Astrocyte (in vitro differentiated cells and primary cell): ENCODE data around the gene MORN1. TPM values are rescaled to one million over a fixed set of nuclear protein-coding genes. Genes with fewer than 3 reads are reported as not detected.

ENCODE experiments used
- DNase-seq: peaks from one replicate; pipeline ENCODE4 v3.0.0-alpha.2; 2010; ENCODE audit warnings: low read depth
- FAIRE-seq: peaks from 2 replicates; lab custom pipeline; 2011; peaks lifted over from hg19 to GRCh38; lab: Jason Lieb, UNC
- H2AFZ ChIP-seq: 2 replicates; pipeline ENCODE4 v1.6.0; 2012; ENCODE audit warnings: low read depth, low read length, inconsistent platforms
- H3K27ac ChIP-seq: 2 replicates; pipeline ENCODE4 v1.5.1; 2011; ENCODE audit warnings: low read depth, low read length, inconsistent platforms
- H3K27me3 ChIP-seq: 2 replicates; pipeline ENCODE4 v1.6.0; 2011; ENCODE audit warnings: low read length, inconsistent platforms; ENCODE audit not compliant: insufficient read depth
- H3K36me3 ChIP-seq: 2 replicates; pipeline ENCODE4 v1.5.1; 2011; ENCODE audit warnings: low read length, inconsistent platforms; ENCODE audit not compliant: insufficient read depth
- H3K4me1 ChIP-seq: 2 replicates; pipeline ENCODE4 v1.5.1; 2011; ENCODE audit warnings: low read length, inconsistent platforms; ENCODE audit not compliant: insufficient read depth
- H3K4me2 ChIP-seq: 2 replicates; pipeline ENCODE4 v1.6.0; 2012; ENCODE audit warnings: low read length, inconsistent platforms
- H3K4me3 ChIP-seq: 2 replicates; pipeline ENCODE4 v1.5.1; 2011; ENCODE audit warnings: low read depth, mild to moderate bottlenecking, low read length, inconsistent platforms; ENCODE audit not compliant: insufficient read depth
- H3K79me2 ChIP-seq: 2 replicates; pipeline ENCODE4 v1.6.0; 2012; ENCODE audit warnings: mild to moderate bottlenecking, low read length, inconsistent platforms; ENCODE audit not compliant: insufficient read depth
- H3K9ac ChIP-seq: 2 replicates; pipeline ENCODE4 v1.6.0; 2012; ENCODE audit warnings: mild to moderate bottlenecking, low read length, inconsistent platforms
- H3K9me3 ChIP-seq: 2 replicates; pipeline ENCODE4 v1.5.1; 2012; ENCODE audit warnings: low read depth, mild to moderate bottlenecking, low read length, inconsistent platforms; ENCODE audit not compliant: insufficient read depth
- H4K20me1 ChIP-seq: 2 replicates; pipeline ENCODE4 v1.6.0; 2012; ENCODE audit warnings: low read length, inconsistent platforms; ENCODE audit not compliant: insufficient read depth
- H3K27ac Mint-ChIP-seq: one replicate; pipeline ENCODE4 v1.8.0; 2021; ENCODE audit warnings: mild to moderate bottlenecking, mixed read lengths; ENCODE audit not compliant: unreplicated experiment
- H3K27me3 Mint-ChIP-seq: one replicate; pipeline ENCODE4 v1.8.0; 2021; ENCODE audit warnings: low read depth, mixed read lengths; ENCODE audit not compliant: unreplicated experiment
- H3K36me3 Mint-ChIP-seq: one replicate; pipeline ENCODE4 v1.8.0; 2021; ENCODE audit warnings: low read depth, mixed read lengths; ENCODE audit not compliant: unreplicated experiment
- H3K4me1 Mint-ChIP-seq: one replicate; pipeline ENCODE4 v1.8.0; 2021; ENCODE audit warnings: low read depth, mixed read lengths; ENCODE audit not compliant: unreplicated experiment
- H3K4me3 Mint-ChIP-seq: one replicate; pipeline ENCODE4 v1.8.0; 2021; ENCODE audit warnings: mild to moderate bottlenecking, moderate library complexity, mixed read lengths; ENCODE audit not compliant: unreplicated experiment
- H3K9me3 Mint-ChIP-seq: one replicate; pipeline ENCODE4 v1.8.0; 2021; ENCODE audit warnings: mild to moderate bottlenecking, mixed read lengths; ENCODE audit not compliant: unreplicated experiment
- EZH2 ChIP-seq: IDR thresholded peaks from 2 replicates; pipeline ENCODE4 v1.6.1; 2012; ENCODE audit warnings: mild to moderate bottlenecking, low read length, inconsistent platforms; ENCODE audit not compliant: insufficient read depth
- total RNA-seq: library from RNA; stranded (reverse); gene quantifications from 2 replicates; pipeline ENCODE4 v1.2.1, GENCODE V29; 2021
- TF ChIP-seq, protein P1 (sequence below): IDR thresholded peaks from 2 replicates; pipeline ENCODE4 v1.5.1; 2011; ENCODE audit warnings: low read depth, mild to moderate bottlenecking, inconsistent platforms, low read length, moderate library complexity; ENCODE audit not compliant: insufficient read depth

MORN1 gene
- total RNA-seq, 1 donor from 2014 or later, result 9.2 TPM

DNA sequence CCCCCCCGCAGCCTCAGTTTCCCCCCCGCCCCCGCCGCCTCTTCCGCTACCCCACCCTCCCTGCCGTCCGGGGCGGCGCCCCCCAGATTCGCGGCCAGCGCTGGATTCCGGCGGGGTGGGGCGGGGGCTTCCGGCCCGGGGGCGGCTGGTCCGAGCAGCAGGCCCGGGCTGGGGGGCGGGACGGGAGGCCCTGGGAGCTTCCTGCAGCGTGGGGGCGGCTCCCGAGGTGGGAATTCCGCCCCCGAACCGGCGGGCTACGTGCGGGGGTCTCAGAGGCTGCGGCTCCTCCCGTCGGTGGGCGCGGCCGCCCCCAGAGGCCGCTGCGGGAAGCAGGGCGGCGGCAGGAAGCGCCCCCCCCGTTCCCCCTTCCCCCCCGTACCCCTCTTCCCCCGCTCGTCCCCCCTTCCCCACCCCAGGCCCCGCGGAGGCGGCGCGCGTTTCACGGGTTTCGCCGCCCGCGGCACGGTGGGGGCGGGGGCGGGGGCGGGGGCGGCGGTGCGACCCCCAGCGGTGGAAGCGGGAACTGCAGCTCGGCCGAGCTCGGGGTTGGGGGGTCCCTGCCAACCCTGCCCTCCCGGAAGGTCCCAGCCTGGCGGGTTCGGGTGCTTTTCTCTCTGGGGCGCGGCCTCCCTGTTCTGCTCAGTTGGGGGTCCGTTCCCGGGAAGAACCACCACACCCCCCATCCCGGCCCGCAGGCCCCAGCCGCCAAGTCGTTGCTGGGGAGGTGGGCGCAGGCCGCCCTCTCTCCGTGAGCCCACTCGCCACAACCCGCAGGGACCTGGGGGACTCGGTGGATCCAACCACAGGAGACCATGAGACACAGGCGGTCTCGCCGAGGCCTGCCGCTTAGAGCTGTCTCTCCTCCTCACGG, 76.3 kb downstream of the MORN1 start:
- DNase-seq (no peak), FAIRE-seq (no peak)
- Histone ChIP-seq H3K36me3 (no peaks in the 10 kb centered on the region), H3K9ac (peak overlapping the region; percentile 54), H3K4me2 (peak overlapping the region; percentile 81), H4K20me1 (peaks cover 10% of the 10 kb centered on the region), H3K27me3 (no peaks in the 10 kb centered on the region), H3K4me3 (no peak overlapping the region), H3K9me3 (no peaks in the 10 kb centered on the region), H3K27ac (peak overlapping the region; percentile 33), H3K4me1 (peaks cover 12% of the 10 kb centered on the region), H3K79me2 (peaks cover 10% of the 10 kb centered on the region), H2AFZ (no peak overlapping the region)
- Mint-ChIP-seq H3K4me3 (no peak overlapping the region), H3K27me3 (no peaks in the 10 kb centered on the region), H3K4me1 (peaks cover 4% of the 10 kb centered on the region), H3K36me3 (no peaks in the 10 kb centered on the region), H3K27ac (no peak overlapping the region), H3K9me3 (no peaks in the 10 kb centered on the region)
- TF ChIP-seq, protein P1, sequence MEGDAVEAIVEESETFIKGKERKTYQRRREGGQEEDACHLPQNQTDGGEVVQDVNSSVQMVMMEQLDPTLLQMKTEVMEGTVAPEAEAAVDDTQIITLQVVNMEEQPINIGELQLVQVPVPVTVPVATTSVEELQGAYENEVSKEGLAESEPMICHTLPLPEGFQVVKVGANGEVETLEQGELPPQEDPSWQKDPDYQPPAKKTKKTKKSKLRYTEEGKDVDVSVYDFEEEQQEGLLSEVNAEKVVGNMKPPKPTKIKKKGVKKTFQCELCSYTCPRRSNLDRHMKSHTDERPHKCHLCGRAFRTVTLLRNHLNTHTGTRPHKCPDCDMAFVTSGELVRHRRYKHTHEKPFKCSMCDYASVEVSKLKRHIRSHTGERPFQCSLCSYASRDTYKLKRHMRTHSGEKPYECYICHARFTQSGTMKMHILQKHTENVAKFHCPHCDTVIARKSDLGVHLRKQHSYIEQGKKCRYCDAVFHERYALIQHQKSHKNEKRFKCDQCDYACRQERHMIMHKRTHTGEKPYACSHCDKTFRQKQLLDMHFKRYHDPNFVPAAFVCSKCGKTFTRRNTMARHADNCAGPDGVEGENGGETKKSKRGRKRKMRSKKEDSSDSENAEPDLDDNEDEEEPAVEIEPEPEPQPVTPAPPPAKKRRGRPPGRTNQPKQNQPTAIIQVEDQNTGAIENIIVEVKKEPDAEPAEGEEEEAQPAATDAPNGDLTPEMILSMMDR, result peak; percentile 11
- no peak for TF ChIP-seq EZH2

DNA sequence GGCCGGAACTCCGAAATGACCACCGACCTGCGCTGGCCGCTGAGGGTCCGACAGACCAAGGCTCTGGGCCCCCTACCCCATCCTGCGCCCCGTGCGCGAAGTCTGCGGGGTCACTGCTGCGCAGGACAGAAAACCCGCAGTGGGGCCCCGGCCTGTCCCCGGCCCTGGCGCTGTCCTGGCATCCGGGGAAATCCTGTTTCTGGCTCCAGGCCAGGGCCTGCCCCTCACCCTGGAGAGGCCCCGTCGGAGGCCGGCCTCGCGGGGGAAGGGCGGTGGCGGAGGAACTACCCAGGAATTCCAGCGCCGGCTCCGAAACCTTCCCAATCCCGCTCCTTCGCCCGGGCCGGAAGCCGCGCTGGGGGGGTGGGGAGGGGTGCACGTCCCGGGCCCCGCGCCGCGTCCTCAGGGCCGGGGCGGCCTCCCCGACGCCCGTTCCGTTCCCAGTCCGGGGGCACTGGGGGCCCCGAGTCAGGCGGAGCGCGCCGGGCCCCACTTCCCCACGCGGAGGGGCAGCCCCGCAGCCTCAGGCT, 77.0 kb downstream of the MORN1 start:
- TF ChIP-seq, protein P1, result no peak
- TF ChIP-seq EZH2, result no peak
- H3K9ac ChIP-seq, result peak overlapping the region; percentile 68
- H3K79me2 ChIP-seq, result peaks cover 11% of the 10 kb centered on the region
- H3K9me3 ChIP-seq, result no peaks in the 10 kb centered on the region
- no peaks in the 10 kb centered on the region for H3K27me3 Mint-ChIP-seq
- FAIRE-seq, result no peak
- DNase-seq, result no peak
- H4K20me1 ChIP-seq, result peaks cover 13% of the 10 kb centered on the region
- peaks cover 4% of the 10 kb centered on the region for H3K4me1 Mint-ChIP-seq
- H2AFZ ChIP-seq, result no peak overlapping the region
- H3K4me3 ChIP-seq, result peak overlapping the region; percentile 28
- peak overlapping the region; percentile 33 for H3K27ac ChIP-seq
- no peak overlapping the region for H3K4me3 Mint-ChIP-seq
- no peaks in the 10 kb centered on the region for H3K27me3 ChIP-seq
- H3K4me1 ChIP-seq, result peaks cover 12% of the 10 kb centered on the region
- no peaks in the 10 kb centered on the region for H3K9me3 Mint-ChIP-seq
- peak overlapping the region; percentile 81 for H3K4me2 ChIP-seq
- H3K36me3 ChIP-seq, result no peaks in the 10 kb centered on the region
- H3K27ac Mint-ChIP-seq, result no peak overlapping the region
- H3K36me3 Mint-ChIP-seq, result no peaks in the 10 kb centered on the region
